Ovary (tissue), 3 donors: ENCODE measurements around the gene APOBEC4.

ENCODE experiments used
- EP300 ChIP-seq: sonication (generic); formaldehyde crosslinking; IDR thresholded peaks from one replicate; pipeline ENCODE4 v1.6.1; 2017; ENCODE audit warnings: antibody characterized with exemption
- POLR2A ChIP-seq: fragments of 450-650 bp; IDR thresholded peaks from one replicate; pipeline ENCODE4 v1.6.1; 2017; ENCODE audit warnings: antibody characterized with exemption, mild to moderate bottlenecking, moderate library complexity
- TF ChIP-seq, protein P1 (sequence below), 3 donors: fragments of 450-650 bp in 2 of 3; fragments of 200-600 bp in 1 of 3; IDR thresholded peaks; one replicate each; pipeline versions ENCODE4 v1.5.1 to v1.8.0; 2016 to 2022; ENCODE audit warnings: antibody characterized with exemption in 3 of 3, mild to moderate bottlenecking in 1 of 3
- donor health status: DM: no; HTN: no; CAD: no.

DNA sequence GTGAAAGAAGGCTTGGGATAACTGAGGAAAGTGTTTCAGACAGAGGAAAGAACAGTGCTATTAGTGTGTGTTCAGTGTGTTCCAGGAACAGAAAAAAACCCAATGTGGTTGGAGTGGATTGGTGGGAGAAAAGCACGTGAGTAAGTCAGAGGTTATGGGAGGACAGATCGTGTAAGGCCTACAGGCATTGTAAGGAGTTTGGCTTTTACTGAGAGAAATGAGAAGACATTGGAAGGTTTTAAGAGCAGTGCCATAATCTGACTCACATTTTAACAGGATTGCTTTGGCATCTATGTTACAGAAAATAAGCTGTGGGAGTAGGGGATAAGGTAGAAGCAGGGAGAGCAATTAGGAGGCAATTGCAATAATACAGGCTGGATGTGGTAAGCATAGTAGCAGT, 22.4 kb downstream of the APOBEC4 start:
- no peak for TF ChIP-seq POLR2A
- no peak for TF ChIP-seq EP300
- TF ChIP-seq, protein P1, sequence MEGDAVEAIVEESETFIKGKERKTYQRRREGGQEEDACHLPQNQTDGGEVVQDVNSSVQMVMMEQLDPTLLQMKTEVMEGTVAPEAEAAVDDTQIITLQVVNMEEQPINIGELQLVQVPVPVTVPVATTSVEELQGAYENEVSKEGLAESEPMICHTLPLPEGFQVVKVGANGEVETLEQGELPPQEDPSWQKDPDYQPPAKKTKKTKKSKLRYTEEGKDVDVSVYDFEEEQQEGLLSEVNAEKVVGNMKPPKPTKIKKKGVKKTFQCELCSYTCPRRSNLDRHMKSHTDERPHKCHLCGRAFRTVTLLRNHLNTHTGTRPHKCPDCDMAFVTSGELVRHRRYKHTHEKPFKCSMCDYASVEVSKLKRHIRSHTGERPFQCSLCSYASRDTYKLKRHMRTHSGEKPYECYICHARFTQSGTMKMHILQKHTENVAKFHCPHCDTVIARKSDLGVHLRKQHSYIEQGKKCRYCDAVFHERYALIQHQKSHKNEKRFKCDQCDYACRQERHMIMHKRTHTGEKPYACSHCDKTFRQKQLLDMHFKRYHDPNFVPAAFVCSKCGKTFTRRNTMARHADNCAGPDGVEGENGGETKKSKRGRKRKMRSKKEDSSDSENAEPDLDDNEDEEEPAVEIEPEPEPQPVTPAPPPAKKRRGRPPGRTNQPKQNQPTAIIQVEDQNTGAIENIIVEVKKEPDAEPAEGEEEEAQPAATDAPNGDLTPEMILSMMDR (IDR thresholded peaks at IDR 0.05) = no peak
